ENCODE results near the gene AIF1L.
"Not testable (repeated sequence)": the region's sequence is repeated elsewhere in the genome, so short reads cannot be mapped to it uniquely, and the experiment has no call there.

Gene AIF1L

GRCh38 chr9:131099845-131100244, 3.5 kb downstream of the AIF1L start:
- not testable (repeated sequence) for DNase-seq

- DNase-seq: no peak
Observed at GRCh38 chr9:131100445-131100844, 4.1 kb downstream of the AIF1L start.

DNA sequence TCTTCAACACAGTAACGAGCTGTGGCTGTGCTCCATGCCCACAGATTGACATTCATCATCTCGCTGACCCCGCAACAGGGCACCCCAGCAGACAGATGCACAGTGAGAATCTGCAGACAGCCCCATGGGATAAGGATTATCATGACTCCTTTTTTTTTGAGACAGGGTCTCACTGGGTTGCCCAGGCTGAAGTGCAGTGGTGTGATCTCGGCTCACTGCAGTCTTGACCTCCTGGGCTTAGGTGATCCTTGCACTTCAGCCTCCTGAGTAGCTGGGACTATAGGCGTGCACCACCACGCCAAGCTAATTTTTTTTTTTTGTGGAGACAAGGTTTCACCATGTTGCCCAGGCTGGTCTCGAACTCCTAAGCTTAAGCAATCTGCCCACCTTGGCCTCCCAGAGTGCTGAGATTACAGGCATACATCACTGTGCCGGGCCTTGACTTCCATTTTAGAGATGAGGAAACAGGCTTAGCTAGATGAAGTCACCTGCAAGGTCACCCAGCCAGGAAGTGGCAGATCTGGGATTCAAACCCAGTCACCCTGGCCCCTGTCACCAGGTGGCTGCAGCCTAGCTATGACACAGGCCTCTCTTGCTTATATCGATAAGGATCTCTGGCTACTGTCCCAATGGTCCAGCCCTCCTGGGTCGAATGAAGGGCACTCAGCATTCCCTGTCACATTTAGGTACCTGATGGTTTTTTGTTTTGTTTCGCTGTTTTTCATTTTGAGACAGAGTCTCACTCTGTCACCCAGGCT, 5.1 kb downstream of the AIF1L start:
- DNase-seq: no peak

GRCh38 chr9:131103024-131103423, 6.7 kb downstream of the AIF1L start:
- DNase-seq: no peak

DNA sequence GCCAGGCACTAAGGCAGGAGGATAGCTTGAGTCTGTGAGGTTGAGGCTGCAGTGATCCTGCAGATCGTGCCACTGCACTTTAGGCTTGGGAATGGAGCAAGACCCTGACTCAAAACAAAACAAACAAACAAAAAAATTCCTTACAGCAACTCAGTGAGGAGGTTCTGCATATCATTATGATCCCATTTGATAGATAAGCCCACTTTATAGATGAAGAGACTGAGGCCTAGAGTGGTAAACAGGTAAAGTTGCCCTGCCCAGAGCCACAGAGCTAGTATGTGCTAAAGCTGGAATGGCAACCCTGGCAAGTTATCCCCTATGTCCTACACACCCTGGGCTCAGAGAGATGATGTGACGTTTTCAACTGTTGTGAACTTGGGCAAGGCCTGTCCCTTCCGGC, 7.2 kb downstream of the AIF1L start:
- no peak for DNase-seq

GRCh38 chr9:131104016-131104740, 7.8 kb downstream of the AIF1L start:
- no peak for DNase-seq

- DNase-seq: no peak
Observed at GRCh38 chr9:131105952-131106351, 9.6 kb downstream of the AIF1L start.

- DNase-seq: no peak
Observed at GRCh38 chr9:131107760-131108159, 11.4 kb downstream of the AIF1L start.

DNA sequence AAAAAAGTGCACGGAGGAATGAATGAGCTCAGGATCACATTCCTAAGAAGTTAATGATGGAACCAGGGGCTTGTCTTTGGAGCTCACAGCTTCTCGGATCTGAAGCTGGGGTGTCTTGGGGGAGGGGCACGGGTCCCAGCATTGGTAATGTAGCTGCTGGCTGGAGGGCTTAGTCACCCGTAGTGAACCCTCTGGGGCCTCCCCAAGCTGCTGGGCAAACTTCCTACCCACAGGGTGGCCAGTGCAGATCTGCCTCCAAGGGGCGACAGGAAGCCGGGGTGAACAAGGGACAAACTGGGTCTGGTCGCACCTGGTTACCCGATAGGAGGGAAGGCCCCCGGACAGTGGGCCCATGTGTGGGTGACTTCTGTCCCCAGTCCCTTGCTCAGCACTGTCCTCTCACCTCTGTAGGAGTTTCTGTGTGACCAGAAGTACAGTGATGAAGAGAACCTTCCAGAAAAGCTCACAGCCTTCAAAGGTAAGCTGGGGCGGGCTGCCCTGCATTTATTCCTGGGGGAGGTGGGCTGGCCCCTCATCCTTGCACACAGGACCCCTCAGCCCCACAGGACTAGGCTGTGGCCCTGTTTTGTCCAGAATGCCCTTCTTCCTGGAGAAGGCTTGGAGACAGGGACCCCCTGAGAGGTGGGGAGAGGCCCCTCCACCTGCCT, 15.0 kb downstream of the AIF1L start:
- no peak for DNase-seq

- DNase-seq: no peak
Observed at GRCh38 chr9:131111854-131112311, 15.6 kb downstream of the AIF1L start.

DNA sequence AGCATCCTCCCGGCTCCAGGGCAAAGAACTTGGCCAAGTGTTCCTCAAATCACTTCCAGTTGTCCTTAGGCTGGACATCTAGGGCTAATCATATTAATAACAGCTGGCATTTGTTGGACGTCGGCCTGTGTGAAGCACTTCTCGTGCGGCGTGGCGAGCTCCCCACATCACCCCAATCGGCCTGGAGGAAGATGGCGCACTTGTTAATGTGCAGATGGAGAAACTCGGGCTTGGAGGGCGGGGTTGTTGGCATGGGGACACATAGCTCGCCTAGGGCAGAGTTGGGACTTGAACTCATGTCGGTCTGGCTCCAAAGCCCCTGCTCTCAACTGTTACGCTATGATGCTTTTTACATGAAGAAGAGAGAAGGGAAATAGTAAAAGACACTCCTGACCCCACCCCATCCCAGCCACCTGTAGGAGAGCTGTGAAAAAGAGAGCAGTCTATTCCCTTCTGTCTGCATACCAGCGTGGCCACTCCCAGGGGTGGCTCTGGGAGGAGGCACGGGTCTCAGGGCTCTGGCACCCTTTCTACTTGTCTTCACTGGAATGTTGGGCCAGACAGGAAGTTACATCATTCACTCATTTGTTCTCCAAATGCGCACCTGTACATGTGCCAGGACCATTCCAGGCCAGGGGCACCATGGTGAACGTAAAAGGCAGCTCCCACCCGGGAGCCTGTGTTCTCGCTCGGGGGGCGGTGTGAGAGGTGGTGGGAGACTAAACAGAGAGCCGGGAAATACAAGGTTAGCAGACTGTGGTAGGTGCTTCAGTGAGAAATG, 16.2 kb downstream of the AIF1L start:
- no peak for DNase-seq

GRCh38 chr9:131113655-131114054, 17.3 kb downstream of the AIF1L start:
- no peak for DNase-seq

GRCh38 chr9:131114084-131114535, 17.8 kb downstream of the AIF1L start:
- DNase-seq: no peak

- DNase-seq: not testable (repeated sequence)
Observed at GRCh38 chr9:131115360-131115742, 19.0 kb downstream of the AIF1L start.

DNA sequence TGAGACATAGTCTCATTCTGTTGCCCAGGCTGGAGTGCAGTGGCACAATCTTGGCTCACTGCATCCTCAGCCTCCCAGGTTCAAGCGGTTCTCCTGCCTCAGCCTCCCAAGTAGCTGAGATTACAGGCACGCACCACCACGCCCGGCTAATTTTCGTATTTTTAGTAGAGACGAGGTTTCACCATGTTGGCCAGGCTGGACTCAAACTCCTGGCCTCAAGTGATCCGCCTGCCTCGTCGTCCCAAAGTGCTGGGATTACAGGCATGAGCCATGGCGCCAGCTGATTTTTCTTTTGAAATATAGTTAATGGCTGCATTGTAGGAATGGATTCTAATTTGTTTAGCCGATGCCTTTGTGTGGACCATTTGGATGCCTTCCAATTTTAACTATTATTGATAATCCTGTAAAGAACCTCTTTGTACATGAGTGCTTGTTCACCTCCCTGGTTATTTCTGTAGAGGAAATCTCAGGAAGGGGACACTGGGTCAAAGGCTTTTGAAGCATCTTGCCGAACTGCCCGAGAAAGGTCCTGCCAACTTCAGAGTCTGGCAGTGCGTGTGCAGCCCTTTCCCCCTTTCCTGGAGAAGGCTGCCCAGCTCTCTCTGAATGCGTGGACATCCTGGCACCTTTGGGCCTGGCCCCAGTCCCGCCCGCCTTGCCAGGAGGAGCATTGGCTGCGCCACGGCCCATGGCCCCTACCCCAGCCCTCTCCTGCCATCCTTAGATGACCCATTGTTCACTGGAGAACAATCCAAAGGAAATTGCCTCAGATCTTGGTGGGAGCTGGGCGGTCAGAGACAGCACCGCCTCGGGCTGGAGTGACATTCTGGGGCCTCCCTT, 20.2 kb downstream of the AIF1L start:
- no peak for DNase-seq

DNA sequence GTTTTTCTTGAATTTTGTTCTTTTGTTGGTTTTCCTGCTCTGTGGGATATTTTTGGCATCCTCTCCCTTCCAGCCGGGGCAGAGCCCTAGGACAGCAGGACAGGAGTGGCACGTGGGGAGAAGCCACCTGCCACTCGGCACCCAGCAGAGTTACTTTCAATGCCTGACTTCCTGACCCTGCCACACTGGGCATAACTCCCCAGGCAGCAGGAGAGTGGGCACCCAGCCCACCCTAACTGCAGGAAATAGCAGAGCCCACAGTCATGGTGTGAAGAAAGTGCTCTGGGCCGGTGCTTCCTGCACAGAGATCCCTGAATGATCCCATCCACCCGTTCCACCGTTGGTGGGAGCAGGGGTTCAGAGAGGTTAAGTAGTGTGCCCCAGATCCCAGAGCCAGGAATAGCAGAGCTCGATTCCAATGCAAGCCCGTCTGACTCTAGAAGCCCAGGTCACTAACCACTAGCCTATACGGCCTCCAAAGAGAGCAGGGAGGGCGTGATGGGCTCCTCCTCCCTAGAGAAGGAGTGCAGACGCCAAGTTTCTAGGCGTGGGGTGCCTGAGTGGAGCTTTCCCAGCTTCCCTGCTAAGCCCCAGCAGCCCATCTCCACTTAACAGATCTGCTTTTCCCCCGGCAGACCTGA, 20.9 kb downstream of the AIF1L start:
- DNase-seq: no peak

- DNase-seq: no peak
Observed at GRCh38 chr9:131117762-131118145, 21.4 kb downstream of the AIF1L start.

DNA sequence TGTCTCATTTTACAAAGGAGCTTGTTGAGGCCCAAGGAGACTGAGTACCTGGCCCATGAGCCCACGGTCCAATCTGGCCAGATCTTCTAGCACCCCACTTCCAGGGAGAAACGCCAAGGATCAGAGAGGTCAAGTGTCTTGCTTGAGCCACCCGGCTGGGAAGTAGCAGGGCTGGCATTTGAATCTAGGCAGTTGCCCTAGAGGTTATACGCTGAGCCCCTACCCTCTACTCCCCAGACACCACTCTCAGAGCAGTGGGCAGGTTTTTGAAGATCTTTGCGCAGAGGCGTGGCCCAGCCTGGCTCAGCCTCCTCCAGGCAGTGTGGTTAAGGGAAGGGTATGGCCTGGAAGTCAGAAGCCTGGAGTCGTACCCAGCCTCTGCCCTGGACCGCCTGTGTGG, 23.3 kb downstream of the AIF1L start:
- no peak for DNase-seq

GRCh38 chr9:131120620-131121228, 24.4 kb downstream of the AIF1L start:
- DNase-seq: no peak

DNA sequence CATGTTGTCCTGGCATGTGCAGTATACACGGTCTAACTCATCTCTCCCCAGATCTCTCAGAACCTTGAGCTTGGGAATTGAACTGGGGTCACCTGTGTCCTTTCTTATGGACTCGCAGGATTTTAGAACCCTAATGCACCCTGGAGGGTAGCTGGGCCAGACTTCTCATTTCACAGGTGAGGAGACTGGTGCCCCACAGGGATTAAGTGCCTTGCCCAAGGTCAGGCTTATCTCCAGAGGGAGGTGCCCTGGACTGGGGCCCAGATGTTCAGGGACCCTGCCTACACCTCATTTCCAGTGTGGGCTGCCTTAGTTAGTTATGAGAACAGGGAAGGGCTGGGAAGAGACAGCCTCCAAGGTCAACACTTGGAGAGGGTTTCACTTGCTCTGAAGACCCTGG, 25.0 kb downstream of the AIF1L start:
- DNase-seq: no peak

GRCh38 chr9:131122158-131122557, 25.8 kb downstream of the AIF1L start:
- DNase-seq: no peak

All from SIG-M5 (cell line).